HL-60 (cell line): ENCODE results near the gene TBCD.

Experiments
- CTCF ChIP-seq: IDR thresholded peaks from one replicate; pipeline ENCODE4 v1.5.1; 2011; ENCODE audit warnings: low read length, control low read depth, inconsistent platforms; ENCODE audit not compliant: insufficient read depth
- REST ChIP-seq: IDR thresholded peaks from 2 replicates; pipeline ENCODE4 v1.6.1; 2012; ENCODE audit warnings: low read depth; ENCODE audit not compliant: insufficient replicate concordance

GRCh38 chr17:82704886-82705285 lies 47.0 kb upstream of the TBCD start:
- TF ChIP-seq CTCF (no peak), REST (no peak)
